Tibial nerve (tissue), 4 donors: ENCODE measurements around the gene CFAP410. TPM values are rescaled to one million over a fixed set of nuclear protein-coding genes. Genes with fewer than 3 reads are reported as not detected.

Source experiments
- DNase-seq, 2 donors: peaks; one replicate each; pipeline ENCODE4 v3.0.0-alpha.2; 2019; ENCODE audit warnings: low spot score in 2 of 2
- H3K27ac ChIP-seq, 4 donors: fragments of 200-600 bp; sonication (generic) in 3 of 4; one replicate each; pipeline ENCODE4 v1.5.1; 2017 to 2019; ENCODE audit warnings: mild to moderate bottlenecking in 1 of 4
- H3K27me3 ChIP-seq, 2 donors: fragments of 200-600 bp; sonication (generic) in 1 of 2; one replicate each; pipeline versions ENCODE4 v1.5.1 to v1.6.0; 2017 to 2019
- H3K36me3 ChIP-seq, 3 donors: fragments of 200-600 bp; sonication (generic); one replicate each; pipeline ENCODE4 v1.5.1; 2018 to 2019
- H3K4me1 ChIP-seq, 4 donors: fragments of 200-600 bp; sonication (generic) in 3 of 4; one replicate each; pipeline ENCODE4 v1.5.1; 2017 to 2019
- H3K4me3 ChIP-seq, 4 donors: fragments of 200-600 bp; sonication (generic) in 3 of 4; one replicate each; pipeline ENCODE4 v1.5.1; 2017 to 2019; ENCODE audit warnings: mild to moderate bottlenecking in 1 of 4, moderate library complexity in 1 of 4
- H3K9me3 ChIP-seq, 4 donors: fragments of 200-600 bp; sonication (generic) in 3 of 4; one replicate each; pipeline ENCODE4 v1.5.1; 2017 to 2019
- CTCF ChIP-seq, 5 experiments: fragments of 200-600 bp in 3 of 5; fragments of 450-650 bp in 2 of 5; sonication (generic) in 3 of 5; IDR thresholded peaks; one replicate each; pipeline ENCODE4 v1.5.1; 2016 to 2019; ENCODE audit warnings: antibody characterized with exemption in 5 of 5, mild to moderate bottlenecking in 3 of 5, moderate library complexity in 2 of 5
- EP300 ChIP-seq, 2 donors: sonication (generic); formaldehyde crosslinking; IDR thresholded peaks; one replicate each; pipeline ENCODE4 v1.6.1; 2017; ENCODE audit warnings: antibody characterized with exemption in 2 of 2, mild to moderate bottlenecking in 1 of 2
- POLR2A ChIP-seq, 2 donors: fragments of 450-650 bp; IDR thresholded peaks; one replicate each; pipeline ENCODE4 v1.6.1; 2017; ENCODE audit warnings: antibody characterized with exemption in 2 of 2, mild to moderate bottlenecking in 2 of 2, moderate library complexity in 2 of 2
- WGBS, 2 donors: methylation state at CpG; one replicate each; pipeline ENCODE4 v1.1.5; 2018; 5-methylcytosine and 5-hydroxymethylcytosine counted together
- total RNA-seq, 4 donors: library from RNA; depleted of rRNA; stranded (reverse); fragments of >200 nt; gene quantifications; one replicate each; pipeline ENCODE4 v1.1.0, GENCODE V29; 2016

CFAP410 gene
- total RNA-seq, 4 donors from 2014 or later: 38.0 to 69.8 (median 61.2) TPM

- no peak for DNase-seq
- TF ChIP-seq CTCF (IDR thresholded peaks at IDR 0.05): no peak
- TF ChIP-seq EP300 (IDR thresholded peaks at IDR 0.05): no peak
- no peak for TF ChIP-seq POLR2A (IDR thresholded peaks at IDR 0.05)
- Histone ChIP-seq H3K27ac (peak overlapping the region in 1 of 4 donors; percentile 74), H3K4me3 (no peak overlapping the region), H3K27me3 (no peaks in the 10 kb centered on the region), H3K4me1 (peaks cover 0 to 21% (median 2%) of the 10 kb centered on the region in 4 donors), H3K9me3 (no peaks in the 10 kb centered on the region), H3K36me3 (peaks cover 0 to 97% (median 21%) of the 10 kb centered on the region in 3 donors)
- 87 to 89% methylated on average over 12 to 13 of the region's 13 CpGs for WGBS, 2 donors
Observed at GRCh38 chr21:44313451-44313850, 25.7 kb downstream of the CFAP410 start.

- no peak overlapping the region for H3K4me3 ChIP-seq
- H3K27ac ChIP-seq: peak overlapping the region in 1 of 4 donors; percentile 74
- H3K36me3 ChIP-seq: peaks cover 0 to 90% (median 21%) of the 10 kb centered on the region in 3 donors
- H3K4me1 ChIP-seq: peaks cover 0 to 28% (median 5%) of the 10 kb centered on the region in 4 donors
- no peak for DNase-seq
- no peaks in the 10 kb centered on the region for H3K27me3 ChIP-seq
- 89% methylated on average over 10 to 17 of the region's 19 CpGs for WGBS, 2 donors
- no peak for TF ChIP-seq EP300 (IDR thresholded peaks at IDR 0.05)
- TF ChIP-seq CTCF (IDR thresholded peaks at IDR 0.05): no peak
- TF ChIP-seq POLR2A (IDR thresholded peaks at IDR 0.05): no peak
- H3K9me3 ChIP-seq: no peaks in the 10 kb centered on the region
Observed at GRCh38 chr21:44312716-44313115, 26.5 kb downstream of the CFAP410 start.

- Histone ChIP-seq H3K27me3 (no peaks in the 10 kb centered on the region), H3K9me3 (no peaks in the 10 kb centered on the region), H3K27ac (no peak overlapping the region), H3K4me1 (peaks cover 0 to 35% (median 7%) of the 10 kb centered on the region in 4 donors), H3K4me3 (no peak overlapping the region), H3K36me3 (peaks cover 0 to 83% (median 21%) of the 10 kb centered on the region in 3 donors)
- no peak for DNase-seq
- WGBS, 2 donors: 77 to 93% methylated on average over 11 to 20 of the region's 22 CpGs
- TF ChIP-seq POLR2A (IDR thresholded peaks at IDR 0.05) (no peak), CTCF (IDR thresholded peaks at IDR 0.05) (no peak), EP300 (IDR thresholded peaks at IDR 0.05) (no peak)
Observed at GRCh38 chr21:44312089-44312488, 27.1 kb downstream of the CFAP410 start.

- H3K27me3 ChIP-seq: no peaks in the 10 kb centered on the region
- H3K27ac ChIP-seq: peak overlapping the region in 1 of 4 donors; percentile 98
- no peak for DNase-seq
- no peak for TF ChIP-seq EP300 (IDR thresholded peaks at IDR 0.05)
- TF ChIP-seq CTCF (IDR thresholded peaks at IDR 0.05): no peak
- TF ChIP-seq POLR2A (IDR thresholded peaks at IDR 0.05): no peak
- H3K9me3 ChIP-seq: no peaks in the 10 kb centered on the region
- peaks cover 0 to 71% (median 21%) of the 10 kb centered on the region in 3 donors for H3K36me3 ChIP-seq
- WGBS, 2 donors: 88 to 92% methylated on average over 17 to 18 of the region's 28 CpGs
- peaks cover 0 to 45% (median 19%) of the 10 kb centered on the region in 4 donors for H3K4me1 ChIP-seq
- no peak overlapping the region for H3K4me3 ChIP-seq
Observed at GRCh38 chr21:44310628-44311507, 28.3 kb downstream of the CFAP410 start.
